ENCODE data around the gene PACS2. TPM values are rescaled to one million over a fixed set of nuclear protein-coding genes. Genes with fewer than 3 reads are reported as not detected.

The PACS2 gene
- total RNA-seq, 4 donors from 2014 or later: 142 to 225 (median 183) TPM

DNA sequence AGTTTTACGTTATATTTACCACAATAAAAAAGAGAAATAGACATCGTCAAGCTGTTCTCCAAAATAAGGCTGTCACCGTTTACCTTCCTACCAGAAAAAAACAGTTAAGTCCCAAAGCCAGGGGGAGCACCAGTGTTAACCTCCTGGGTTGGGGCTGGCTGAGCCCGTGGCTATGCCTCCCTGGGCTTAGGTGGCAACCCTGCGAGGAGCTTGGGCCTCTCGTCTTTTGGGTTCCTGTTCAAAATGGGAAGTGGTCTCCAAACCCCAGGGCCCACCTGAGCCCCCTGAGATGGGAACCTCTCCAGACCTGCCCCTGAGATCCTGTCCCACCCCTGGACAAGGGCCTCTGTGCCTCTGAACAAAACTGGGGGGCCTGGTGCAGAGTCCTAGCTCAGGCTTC is 22.9 kb downstream of the PACS2 start:
- 78 to 80% methylated on average over 6 of the region's 6 CpGs for WGBS, 2 donors
- Histone ChIP-seq H3K27ac (peak overlapping the region in 2 of 4 donors; percentile 70 to 82), H3K4me1 (peaks cover 0 to 90% (median 49%) of the 10 kb centered on the region in 4 donors), H3K4me3 (no peak overlapping the region), H3K9me3 (no peaks in the 10 kb centered on the region), H3K36me3 (peaks cover 0 to 5% (median 0%) of the 10 kb centered on the region in 3 donors), H3K27me3 (no peaks in the 10 kb centered on the region)
- no peak for TF ChIP-seq EP300 (IDR thresholded peaks at IDR 0.05)
- no peak for DNase-seq (ENCODE audit: low spot score in 2 of 2)

DNA sequence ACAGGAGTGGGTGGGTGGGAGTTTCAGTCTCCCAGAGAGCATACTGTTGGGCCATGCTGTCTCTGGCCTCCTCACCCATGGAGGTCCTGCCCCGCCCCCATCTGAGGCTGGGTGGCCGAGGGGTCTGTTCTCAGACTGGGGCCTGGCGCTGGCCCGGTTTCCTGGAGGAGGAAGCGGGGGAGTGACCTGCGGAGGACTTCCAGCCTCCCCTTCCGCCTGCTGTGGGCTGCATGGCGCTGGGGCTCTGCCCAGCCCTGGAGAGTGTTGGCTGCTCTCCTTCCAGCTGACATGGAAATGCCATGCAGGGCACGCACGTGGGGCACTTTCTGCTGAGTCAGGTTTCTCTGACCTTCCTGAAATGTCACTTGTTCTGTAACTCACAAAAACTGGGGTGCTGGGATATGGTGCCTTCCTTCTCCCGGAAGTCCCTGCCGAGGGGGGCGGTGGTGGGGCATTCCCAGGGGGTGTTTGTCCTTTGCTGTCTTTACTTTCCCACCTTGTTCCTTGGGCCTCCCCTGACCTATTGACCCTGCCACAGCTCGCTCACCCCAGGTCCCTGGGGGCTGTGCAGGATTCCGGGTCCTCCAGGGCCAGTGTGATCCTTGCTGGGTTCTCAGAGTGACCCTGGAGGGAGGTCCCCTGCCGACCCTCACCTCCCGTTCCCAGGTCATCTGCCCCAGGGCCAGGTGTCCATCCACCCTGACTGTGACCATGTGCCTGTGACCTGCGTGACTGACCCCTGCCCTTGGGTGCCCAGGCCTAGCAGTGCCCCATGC is 23.6 kb downstream of the PACS2 start:
- Histone ChIP-seq H3K4me3 (no peak overlapping the region), H3K36me3 (peaks cover 0 to 5% (median 0%) of the 10 kb centered on the region in 3 donors), H3K27ac (peak overlapping the region in 2 of 4 donors; percentile 70 to 82), H3K4me1 (peaks cover 0 to 87% (median 52%) of the 10 kb centered on the region in 4 donors), H3K27me3 (no peaks in the 10 kb centered on the region), H3K9me3 (no peaks in the 10 kb centered on the region)
- DNase-seq (ENCODE audit: low spot score in 2 of 2): no peak
- WGBS, 2 donors: 33 to 43% methylated on average over 12 to 15 of the region's 18 CpGs
- peak in 1 of 2 donors; percentile 66 for TF ChIP-seq EP300 (IDR thresholded peaks at IDR 0.05)
- TF ChIP-seq POLR2A (IDR thresholded peaks at IDR 0.05): no peak
- TF ChIP-seq, protein P1, sequence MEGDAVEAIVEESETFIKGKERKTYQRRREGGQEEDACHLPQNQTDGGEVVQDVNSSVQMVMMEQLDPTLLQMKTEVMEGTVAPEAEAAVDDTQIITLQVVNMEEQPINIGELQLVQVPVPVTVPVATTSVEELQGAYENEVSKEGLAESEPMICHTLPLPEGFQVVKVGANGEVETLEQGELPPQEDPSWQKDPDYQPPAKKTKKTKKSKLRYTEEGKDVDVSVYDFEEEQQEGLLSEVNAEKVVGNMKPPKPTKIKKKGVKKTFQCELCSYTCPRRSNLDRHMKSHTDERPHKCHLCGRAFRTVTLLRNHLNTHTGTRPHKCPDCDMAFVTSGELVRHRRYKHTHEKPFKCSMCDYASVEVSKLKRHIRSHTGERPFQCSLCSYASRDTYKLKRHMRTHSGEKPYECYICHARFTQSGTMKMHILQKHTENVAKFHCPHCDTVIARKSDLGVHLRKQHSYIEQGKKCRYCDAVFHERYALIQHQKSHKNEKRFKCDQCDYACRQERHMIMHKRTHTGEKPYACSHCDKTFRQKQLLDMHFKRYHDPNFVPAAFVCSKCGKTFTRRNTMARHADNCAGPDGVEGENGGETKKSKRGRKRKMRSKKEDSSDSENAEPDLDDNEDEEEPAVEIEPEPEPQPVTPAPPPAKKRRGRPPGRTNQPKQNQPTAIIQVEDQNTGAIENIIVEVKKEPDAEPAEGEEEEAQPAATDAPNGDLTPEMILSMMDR (IDR thresholded peaks at IDR 0.05): no peak

DNA sequence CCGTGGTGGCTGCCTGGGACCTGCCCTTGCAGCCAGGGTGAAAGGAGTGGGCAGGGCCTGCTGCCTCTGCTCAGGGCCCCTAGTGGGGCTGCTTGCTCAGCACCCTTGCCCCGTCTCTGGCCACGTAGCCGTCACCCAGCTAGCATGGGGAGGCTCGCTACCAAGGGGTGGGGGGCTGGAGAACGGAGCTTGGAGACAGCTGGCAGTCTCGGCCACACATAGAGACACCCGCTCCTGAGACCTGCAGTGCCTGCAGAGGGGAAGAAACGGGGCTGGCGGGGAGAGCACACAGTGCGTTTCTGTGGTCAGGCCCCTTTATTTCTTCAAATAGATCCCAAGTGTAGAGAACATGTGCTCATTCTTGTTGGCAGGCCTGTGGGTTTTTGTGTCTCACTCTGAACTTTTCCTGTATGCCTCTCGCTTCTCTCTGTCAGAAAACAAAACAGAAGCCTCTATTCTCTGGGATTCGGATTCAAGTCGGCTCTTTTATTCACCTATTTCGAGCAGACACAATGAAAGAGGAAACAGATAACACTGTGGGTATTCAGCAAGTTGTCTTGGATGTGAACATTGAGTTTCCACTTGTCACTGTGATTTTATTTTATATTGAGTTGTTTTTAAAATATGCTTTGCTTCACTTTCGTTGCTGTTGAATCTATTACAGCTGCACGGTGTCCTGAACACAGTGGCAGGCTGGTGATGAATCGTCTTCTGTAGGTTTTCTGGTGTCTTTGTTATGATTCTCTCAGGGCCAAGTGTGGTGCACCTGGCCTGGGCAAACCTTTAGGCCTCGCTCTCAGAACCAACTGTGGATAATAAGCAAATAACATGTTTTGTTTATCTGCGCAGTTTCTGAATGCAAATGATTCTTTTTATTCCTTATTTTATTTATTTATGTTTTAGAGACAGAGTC is 26.5 kb downstream of the PACS2 start:
- WGBS, 2 donors: 26 to 33% methylated on average over 19 to 20 of the region's 20 CpGs
- H3K36me3 ChIP-seq: peaks cover 0 to 5% (median 0%) of the 10 kb centered on the region in 3 donors
- peak overlapping the region; percentile 1 to 82 (median 54) for H3K27ac ChIP-seq
- no peak for DNase-seq (ENCODE audit: low spot score in 2 of 2)
- H3K4me1 ChIP-seq: peaks cover 0 to 67% (median 41%) of the 10 kb centered on the region in 4 donors
- TF ChIP-seq EP300 (IDR thresholded peaks at IDR 0.05) (no peak), POLR2A (IDR thresholded peaks at IDR 0.05) (no peak)
- TF ChIP-seq, protein P1 (IDR thresholded peaks at IDR 0.05): no peak
- H3K4me3 ChIP-seq: no peak overlapping the region
- no peaks in the 10 kb centered on the region for H3K27me3 ChIP-seq
- H3K9me3 ChIP-seq: no peaks in the 10 kb centered on the region

DNA sequence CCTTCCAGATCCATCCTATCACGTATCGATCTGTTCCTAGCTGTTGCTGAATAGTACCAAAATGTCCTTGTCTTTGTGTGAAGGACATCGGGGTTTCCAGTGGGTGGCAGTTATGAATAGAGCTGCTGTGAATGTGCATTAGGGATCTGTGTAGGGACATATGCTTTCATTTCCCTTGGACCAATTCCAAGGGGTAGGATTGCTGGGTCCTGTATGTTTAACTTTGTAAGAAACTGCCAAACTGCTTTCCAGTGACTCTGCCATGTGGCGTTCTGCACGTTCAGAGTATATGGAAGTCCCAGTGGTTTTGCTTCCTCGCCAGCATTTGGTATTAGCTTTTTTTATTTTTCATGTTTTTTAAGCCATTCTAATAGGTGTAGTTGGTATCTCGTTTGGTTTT is 28.6 kb downstream of the PACS2 start:
- no peak for TF ChIP-seq EP300 (IDR thresholded peaks at IDR 0.05)
- TF ChIP-seq, protein P1 (IDR thresholded peaks at IDR 0.05): no peak
- TF ChIP-seq POLR2A (IDR thresholded peaks at IDR 0.05): no peak
- H3K4me3 ChIP-seq: no peak overlapping the region
- DNase-seq (ENCODE audit: low spot score in 2 of 2): no peak
- no peaks in the 10 kb centered on the region for H3K27me3 ChIP-seq
- H3K9me3 ChIP-seq: no peaks in the 10 kb centered on the region
- WGBS, 2 donors: 46 to 65% methylated on average over 7 of the region's 7 CpGs
- H3K4me1 ChIP-seq: peaks cover 0 to 62% (median 30%) of the 10 kb centered on the region in 4 donors
- peaks cover 0 to 1% (median 0%) of the 10 kb centered on the region in 3 donors for H3K36me3 ChIP-seq
- peak overlapping the region in 1 of 4 donors; percentile 37 for H3K27ac ChIP-seq

DNA sequence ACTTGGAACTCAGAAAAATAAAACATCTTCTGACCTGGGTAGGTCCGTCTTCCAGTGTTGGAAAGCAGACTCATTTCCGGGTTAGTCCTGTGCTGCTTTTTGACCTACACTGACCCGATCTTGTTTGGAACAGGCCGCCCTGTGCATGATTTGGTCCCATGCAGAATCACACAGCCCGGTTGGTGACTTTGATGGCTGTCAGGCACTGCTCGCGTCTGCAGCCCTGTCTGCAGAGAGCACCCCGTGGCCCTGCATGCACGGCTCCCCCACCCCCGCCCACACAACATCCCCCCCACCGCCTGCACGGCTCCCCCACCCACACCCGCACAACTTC is 31.6 kb downstream of the PACS2 start:
- DNase-seq (ENCODE audit: low spot score in 2 of 2): no peak
- Histone ChIP-seq H3K4me3 (no peak overlapping the region), H3K27ac (peak overlapping the region in 1 of 4 donors; percentile 20), H3K4me1 (peaks cover 0 to 48% (median 14%) of the 10 kb centered on the region in 4 donors), H3K9me3 (no peaks in the 10 kb centered on the region), H3K27me3 (no peaks in the 10 kb centered on the region), H3K36me3 (peaks cover 0 to 31% (median 0%) of the 10 kb centered on the region in 3 donors)
- WGBS, 2 donors: 71 to 73% methylated on average over 9 to 10 of the region's 13 CpGs
- TF ChIP-seq EP300 (IDR thresholded peaks at IDR 0.05): no peak
- TF ChIP-seq, protein P1 (IDR thresholded peaks at IDR 0.05): no peak
- TF ChIP-seq POLR2A (IDR thresholded peaks at IDR 0.05): no peak
